ENCODE data around the gene COX7B. TPM values are rescaled to one million over a fixed set of nuclear protein-coding genes. Genes with fewer than 3 reads are reported as not detected.
A peak's percentile ranks its signal among the peaks of the same experiment; 100 is the strongest.
"Not testable (repeated sequence)": the region's sequence is repeated elsewhere in the genome, so short reads cannot be mapped to it uniquely, and the experiment has no call there.

COX7B gene
- total and polyA plus RNA-seq, 10 donors, result 101 to 504 (median 156) TPM

DNA sequence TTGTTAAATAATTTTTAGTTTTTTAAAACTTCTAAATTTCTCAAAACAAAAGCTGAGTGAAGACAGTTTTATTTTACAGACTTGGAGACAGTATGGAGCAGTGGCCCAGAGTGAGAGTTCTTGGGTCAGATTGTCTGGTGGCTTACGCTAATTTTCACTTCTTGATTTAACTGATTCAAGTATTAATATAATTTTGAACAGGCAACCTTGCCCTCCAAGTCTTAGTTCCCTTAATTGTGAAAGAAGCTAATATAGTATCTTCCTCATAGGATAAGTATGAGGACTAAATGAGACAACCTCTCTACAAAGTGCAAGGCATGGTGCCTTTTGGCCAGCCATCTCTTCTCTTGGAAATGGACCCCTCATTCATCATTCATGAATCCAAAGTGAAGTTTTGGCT is 36.6 kb downstream of the COX7B start:
- DNase-seq, result no peak
- no peak for TF ChIP-seq POLR2AphosphoS5 (IDR thresholded peaks at IDR 0.05)
- TF ChIP-seq POLR2A (IDR thresholded peaks at IDR 0.05), result no peak
- TF ChIP-seq CTCF (IDR thresholded peaks at IDR 0.05 in 8 of 11, conservative IDR thresholded peaks at IDR 0.05 in 3 of 11), result no peak
- 71 to 100% (median 80%) methylated on average over 1 of the region's 1 CpG for WGBS, 5 donors
- Histone ChIP-seq H3K4me3 (no peak overlapping the region), H3K9me3 (no peaks in the 10 kb centered on the region), H3K27ac (no peak overlapping the region), H3K27me3 (replicated peaks in 1 of 7) (no peaks in the 10 kb centered on the region), H3K4me1 (no peaks in the 10 kb centered on the region), H3K36me3 (no peaks in the 10 kb centered on the region)
- intact Hi-C loops (cut with DNase I; ENCODE audit: low total_unique reads), result no loop called here

DNA sequence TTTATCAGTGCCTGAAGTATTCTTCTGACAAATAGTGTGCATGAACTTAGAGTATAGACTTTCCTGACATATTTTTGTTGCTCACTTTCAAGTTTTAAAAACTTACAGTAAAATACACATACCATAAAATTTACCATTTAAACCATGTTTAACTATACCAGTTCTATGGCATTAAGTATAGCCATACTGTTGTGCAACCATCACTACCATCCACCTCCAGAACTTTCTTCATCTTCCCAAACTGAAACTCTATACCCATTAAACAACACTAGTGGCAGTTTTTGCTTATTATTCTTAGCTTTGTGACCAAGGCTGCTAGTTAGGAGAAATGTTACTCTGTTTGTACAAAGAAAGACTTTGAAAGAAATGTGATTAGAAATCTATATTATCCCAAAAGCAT is 37.0 kb downstream of the COX7B start:
- no peak for DNase-seq
- Histone ChIP-seq H3K36me3 (no peaks in the 10 kb centered on the region), H3K27ac (no peak overlapping the region), H3K27me3 (replicated peaks in 1 of 7) (no peaks in the 10 kb centered on the region), H3K4me3 (no peak overlapping the region), H3K9me3 (no peaks in the 10 kb centered on the region), H3K4me1 (no peaks in the 10 kb centered on the region)
- TF ChIP-seq CTCF (IDR thresholded peaks at IDR 0.05 in 8 of 11, conservative IDR thresholded peaks at IDR 0.05 in 3 of 11) (no peak), POLR2A (IDR thresholded peaks at IDR 0.05) (no peak), POLR2AphosphoS5 (IDR thresholded peaks at IDR 0.05) (no peak)
- intact Hi-C loops (cut with DNase I; ENCODE audit: low total_unique reads), result no loop called here

- H3K9me3 ChIP-seq, result no peaks in the 10 kb centered on the region
- DNase-seq, result no peak
Measured at GRCh38 chrX:77937291-77937690, 38.0 kb downstream of the COX7B start.

DNA sequence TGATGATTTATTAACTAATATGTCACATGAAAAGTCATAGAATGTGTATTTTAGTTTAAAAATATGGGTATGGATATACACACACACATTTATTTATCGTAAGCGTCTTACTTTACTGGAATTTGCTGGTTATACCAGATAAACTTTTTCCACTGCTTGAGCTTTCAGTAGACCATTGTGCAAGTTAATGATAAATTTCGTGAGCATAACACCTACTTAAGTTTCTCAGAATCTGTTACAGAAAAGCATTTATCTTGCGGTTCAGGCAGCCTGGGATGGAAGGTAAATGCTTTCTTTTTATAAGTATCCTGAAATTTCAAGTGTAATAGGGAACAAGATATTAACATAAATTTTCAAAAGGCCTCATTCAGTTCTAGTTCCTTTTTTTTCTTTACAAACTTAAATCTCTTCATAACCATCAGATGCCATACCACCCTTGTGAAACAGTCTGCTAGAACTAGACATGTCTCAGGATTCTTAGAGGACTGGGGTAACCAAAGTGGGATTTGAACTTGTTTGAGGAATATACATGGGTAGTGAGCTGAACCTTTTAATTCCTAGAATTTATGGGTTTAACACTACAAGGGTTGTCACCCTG is 38.9 kb downstream of the COX7B start:
- 72 to 87% (median 76%) methylated on average over 4 of the region's 4 CpGs for WGBS, 5 donors
- no peak for DNase-seq
- TF ChIP-seq POLR2AphosphoS5 (IDR thresholded peaks at IDR 0.05) (no peak), CTCF (IDR thresholded peaks at IDR 0.05 in 8 of 11, conservative IDR thresholded peaks at IDR 0.05 in 3 of 11) (no peak), POLR2A (IDR thresholded peaks at IDR 0.05) (no peak)

More at GRCh38 chrX:77937291-77937690, 38.0 kb downstream of the COX7B start:
- TF ChIP-seq POLR2AphosphoS5 (IDR thresholded peaks at IDR 0.05) (no peak), POLR2A (IDR thresholded peaks at IDR 0.05) (no peak), CTCF (IDR thresholded peaks at IDR 0.05 in 8 of 11, conservative IDR thresholded peaks at IDR 0.05 in 3 of 11) (no peak)
- intact Hi-C loops (cut with DNase I; ENCODE audit: low total_unique reads), result no loop called here
- Histone ChIP-seq H3K36me3 (no peaks in the 10 kb centered on the region), H3K4me3 (no peak overlapping the region), H3K4me1 (peaks cover 0 to 4% (median 0%) of the 10 kb centered on the region in 6 donors), H3K27ac (no peak overlapping the region), H3K27me3 (replicated peaks in 1 of 7) (no peaks in the 10 kb centered on the region)
- WGBS, 5 donors, result 49 to 93% (median 86%) methylated on average over 3 of the region's 3 CpGs

DNA sequence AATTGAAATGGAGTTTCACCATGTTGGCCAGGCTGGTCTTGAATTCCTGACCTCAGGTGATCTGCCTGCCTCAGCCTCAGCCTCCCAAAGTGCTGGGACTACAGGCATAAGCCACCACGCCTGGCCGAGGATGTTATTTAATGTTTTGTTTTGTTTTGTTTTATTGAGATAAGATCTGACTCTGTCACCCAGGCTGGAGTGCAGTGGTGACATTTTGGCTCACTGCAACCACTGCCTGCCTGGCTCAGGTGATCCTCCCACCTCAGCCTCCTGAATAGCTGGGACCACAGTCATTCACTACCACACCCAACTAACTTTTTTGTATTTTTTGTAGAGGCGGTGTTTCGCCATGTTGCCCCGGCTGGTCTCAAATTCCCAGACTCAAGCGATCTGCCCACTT is 45.8 kb downstream of the COX7B start:
- H3K4me1 ChIP-seq, result peaks cover 0 to 20% (median 10%) of the 10 kb centered on the region in 6 donors
- H3K27ac ChIP-seq; H3K4me3 ChIP-seq; H3K27me3 ChIP-seq (replicated peaks in 1 of 7); intact Hi-C loops (cut with DNase I; ENCODE audit: low total_unique reads); DNase-seq; H3K36me3 ChIP-seq; H3K9me3 ChIP-seq: not testable (repeated sequence)
- 92 to 97% (median 95%) methylated on average over 6 of the region's 6 CpGs for WGBS, 5 donors

More for the DNA sequence above, 38.9 kb downstream of the COX7B start:
- Histone ChIP-seq H3K27ac (peak overlapping the region in 2 of 8 donors; percentile 26 to 53), H3K4me3 (no peak overlapping the region), H3K4me1 (peaks cover 0 to 13% (median 7%) of the 10 kb centered on the region in 6 donors), H3K36me3 (no peaks in the 10 kb centered on the region), H3K9me3 (no peaks in the 10 kb centered on the region), H3K27me3 (replicated peaks in 1 of 7) (no peaks in the 10 kb centered on the region)
- intact Hi-C loops (cut with DNase I; ENCODE audit: low total_unique reads), result no loop called here

Data from spleen (tissue), 11 donors.